MM.1S (cell line): ENCODE results near the gene PALB2.

Source experiments
- CTCF ChIP-seq: fragments of 300-600 bp; sonication (generic); IDR thresholded peaks from 2 replicates; pipeline ENCODE4 v1.5.1; 2016; ENCODE audit warnings: antibody characterized with exemption, low read length, mixed read lengths
- EZH2 ChIP-seq: fragments of 300-600 bp; sonication (generic); optimal IDR thresholded peaks from 2 replicates; pipeline ENCODE3; 2017; ENCODE audit warnings: low read depth, mild to moderate bottlenecking, antibody characterized with exemption, low read length, mixed read lengths

GRCh38 chr16:23624092-23624491, 17.0 kb downstream of the PALB2 start:
- TF ChIP-seq EZH2 (no peak), CTCF (no peak)
